SJCRH30 (cell line): Measurements from ENCODE around the gene TMEM181. TPM values are rescaled to one million over a fixed set of nuclear protein-coding genes. Genes with fewer than 3 reads are reported as not detected.

ENCODE experiments used
- DNase-seq, 2 experiments: peaks; one replicate each; pipeline ENCODE4 v3.0.0-alpha.2; 2015 to 2020
- H3K27ac ChIP-seq: fragments of 250-450 bp; sonication (Bioruptor Pico); 2 replicates; pipeline ENCODE4 v1.5.1; 2020; ENCODE audit warnings: mild to moderate bottlenecking, moderate library complexity
- H3K27me3 ChIP-seq: fragments of 250-450 bp; sonication (Bioruptor Pico); 2 replicates; pipeline ENCODE4 v1.5.1; 2020; ENCODE audit warnings: mild to moderate bottlenecking, moderate library complexity
- H3K36me3 ChIP-seq: fragments of 250-450 bp; sonication (Bioruptor Pico); 2 replicates; pipeline ENCODE4 v1.5.1; 2020; ENCODE audit warnings: mild to moderate bottlenecking, moderate library complexity
- H3K4me1 ChIP-seq: fragments of 250-450 bp; sonication (Bioruptor Pico); 2 replicates; pipeline ENCODE4 v1.5.1; 2020; ENCODE audit warnings: mild to moderate bottlenecking, moderate library complexity
- H3K4me3 ChIP-seq: fragments of 250-450 bp; sonication (Bioruptor Pico); 2 replicates; pipeline ENCODE4 v1.5.1; 2020; ENCODE audit warnings: mild to moderate bottlenecking, moderate library complexity
- H3K9me3 ChIP-seq: fragments of 250-450 bp; sonication (Bioruptor Pico); replicated peaks from 2 replicates; pipeline ENCODE4 v1.5.1; 2020; ENCODE audit warnings: mild to moderate bottlenecking, moderate library complexity
- total RNA-seq: library from RNA; depleted of rRNA; stranded (reverse); fragments of >200 nt; shearing (Covaris generic); gene quantifications from 2 replicates; pipeline ENCODE4 v1.2.3, GENCODE V29; 2014

Gene TMEM181
- total RNA-seq, 1 experiment from 2014 or later, result 33.5 TPM

GRCh38 chr6:158636778-158637177, 76.9 kb downstream of the TMEM181 start:
- Histone ChIP-seq H3K4me1 (no peaks in the 10 kb centered on the region), H3K36me3 (peaks cover 33% of the 10 kb centered on the region), H3K9me3 (no peaks in the 10 kb centered on the region), H3K27me3 (no peaks in the 10 kb centered on the region), H3K27ac (no peak overlapping the region), H3K4me3 (no peak overlapping the region)
- DNase-seq, result no peak

GRCh38 chr6:158638324-158638854, 78.5 kb downstream of the TMEM181 start:
- Histone ChIP-seq H3K4me3 (no peak overlapping the region), H3K9me3 (no peaks in the 10 kb centered on the region), H3K27me3 (no peaks in the 10 kb centered on the region), H3K27ac (no peak overlapping the region), H3K36me3 (peaks cover 31% of the 10 kb centered on the region), H3K4me1 (peaks cover 9% of the 10 kb centered on the region)
- DNase-seq, result no peak

GRCh38 chr6:158639056-158639455, 79.2 kb downstream of the TMEM181 start:
- no peak overlapping the region for H3K4me3 ChIP-seq
- H3K9me3 ChIP-seq, result no peaks in the 10 kb centered on the region
- peaks cover 12% of the 10 kb centered on the region for H3K4me1 ChIP-seq
- H3K27me3 ChIP-seq, result no peaks in the 10 kb centered on the region
- H3K36me3 ChIP-seq, result peaks cover 26% of the 10 kb centered on the region
- H3K27ac ChIP-seq, result no peak overlapping the region
- DNase-seq, result no peak

DNA sequence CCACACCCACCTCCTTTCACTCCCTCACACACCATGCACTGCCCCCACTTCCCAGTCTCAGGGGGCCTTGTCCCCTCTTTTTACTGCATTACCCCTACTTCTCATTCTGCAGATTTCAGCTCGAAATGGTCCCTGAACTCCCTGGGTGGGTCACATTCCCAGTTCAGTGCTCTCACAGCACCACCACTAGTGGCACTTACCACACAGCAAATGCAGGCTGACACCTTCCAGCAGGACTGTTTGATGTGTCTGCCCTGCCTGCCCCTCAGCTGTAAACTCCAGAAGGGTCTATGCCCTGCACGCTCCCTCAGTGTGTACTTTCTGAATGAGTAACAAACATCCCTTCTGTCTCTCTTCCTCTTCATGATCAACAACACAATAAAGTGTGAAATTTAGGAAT, 80.6 kb downstream of the TMEM181 start:
- no peak for DNase-seq
- Histone ChIP-seq H3K36me3 (peaks cover 15% of the 10 kb centered on the region), H3K4me3 (no peak overlapping the region), H3K9me3 (no peaks in the 10 kb centered on the region), H3K4me1 (peaks cover 12% of the 10 kb centered on the region), H3K27ac (no peak overlapping the region), H3K27me3 (no peaks in the 10 kb centered on the region)

DNA sequence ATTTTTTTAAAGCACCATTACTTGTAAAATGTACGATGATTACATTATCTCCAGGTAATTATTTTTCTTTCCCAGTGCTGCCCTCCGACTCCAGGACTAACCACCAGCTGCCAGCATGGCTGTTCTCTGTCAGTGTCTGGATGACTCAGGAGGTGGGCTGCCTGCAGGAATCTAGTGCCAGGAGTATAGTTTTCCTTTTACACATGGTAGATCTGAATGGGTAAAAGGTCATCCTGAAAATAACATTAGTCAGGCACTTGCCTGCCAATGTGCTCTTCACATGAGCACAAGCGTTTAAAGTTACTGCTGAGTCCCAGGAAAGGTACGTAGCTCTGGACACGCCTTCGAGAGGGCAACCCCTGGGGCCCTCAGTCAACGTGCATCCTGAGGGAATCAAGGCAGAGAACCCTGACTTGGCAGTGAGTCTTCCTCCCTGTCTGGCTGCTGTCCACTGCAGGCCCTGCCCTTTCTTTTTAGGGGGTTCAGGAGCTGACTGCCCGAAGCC, 82.3 kb downstream of the TMEM181 start:
- H3K27me3 ChIP-seq, result no peaks in the 10 kb centered on the region
- no peaks in the 10 kb centered on the region for H3K9me3 ChIP-seq
- DNase-seq, result no peak
- 0 out of 2 replicates have a peak, but pooled peaks cover 7% of the 10 kb centered on the region for H3K36me3 ChIP-seq
- H3K27ac ChIP-seq, result no peak overlapping the region
- H3K4me3 ChIP-seq, result no peak overlapping the region
- peaks cover 12% of the 10 kb centered on the region for H3K4me1 ChIP-seq

GRCh38 chr6:158643836-158644230, 83.9 kb downstream of the TMEM181 start:
- Histone ChIP-seq H3K9me3 (no peaks in the 10 kb centered on the region), H3K4me3 (peak overlapping the region; percentile 93), H3K27me3 (no peaks in the 10 kb centered on the region), H3K27ac (peak overlapping the region; percentile 87), H3K4me1 (peaks cover 12% of the 10 kb centered on the region), H3K36me3 (0 out of 2 replicates have a peak, but pooled peaks cover 3% of the 10 kb centered on the region)
- DNase-seq, result no peak

DNA sequence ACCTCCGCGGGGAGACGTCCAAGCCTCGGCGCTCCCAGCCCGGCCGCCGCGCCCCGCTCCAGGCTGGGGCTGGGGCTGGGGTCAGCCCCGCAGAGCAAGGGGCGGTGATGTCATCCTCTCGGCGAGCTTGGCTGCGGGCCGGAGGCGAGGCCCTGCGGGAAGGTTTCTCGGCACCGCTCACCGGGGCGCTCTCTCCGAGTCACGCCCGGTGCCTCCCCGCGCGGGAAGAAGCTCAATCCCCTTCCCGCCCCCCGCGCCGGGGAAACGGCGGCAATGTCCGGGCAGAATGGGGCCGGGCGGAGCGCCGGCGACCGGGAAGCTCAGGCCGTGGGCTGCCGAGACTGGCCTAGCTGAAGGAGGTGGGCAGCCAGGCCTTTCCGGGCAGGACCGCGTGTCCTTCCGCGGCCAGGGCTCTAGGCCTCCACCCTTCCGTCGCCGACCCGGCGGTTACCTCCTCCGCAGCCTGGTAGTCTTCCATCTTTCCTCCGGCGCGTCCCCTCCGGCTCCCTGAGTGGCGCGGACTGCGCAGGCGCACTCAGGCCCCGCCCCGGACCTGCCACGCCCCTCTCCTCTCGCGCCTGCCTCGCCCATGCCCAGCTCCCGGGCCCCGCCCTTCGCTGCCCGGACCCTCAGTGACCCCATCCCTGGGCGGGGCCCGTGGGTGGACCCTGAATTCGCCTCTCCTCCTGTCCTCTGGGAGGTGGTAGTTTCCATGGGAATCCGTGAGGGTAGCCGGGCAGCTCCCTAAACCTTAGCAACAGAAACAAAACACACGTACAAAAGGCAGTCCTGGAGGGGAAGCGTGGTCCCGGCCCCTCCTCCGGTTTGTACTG, 84.6 kb downstream of the TMEM181 start, which contains the start of gene DYNLT1:
Gene DYNLT1 (minus strand): TSS at position 513 of the 833 bp plus-strand sequence. CDS start 35 bp downstream, at position 478.
- Histone ChIP-seq H3K9me3 (no peaks in the 10 kb centered on the region), H3K36me3 (0 out of 2 replicates have a peak, but pooled peaks cover 3% of the 10 kb centered on the region), H3K27ac (peak within 1 kb of the TSS; percentile 87), H3K4me3 (peak within 1 kb of the TSS; percentile 93), H3K4me1 (peaks cover 12% of the 10 kb centered on the region), H3K27me3 (no peaks in the 10 kb centered on the region)
- peak; percentile 94 to 95 for DNase-seq

GRCh38 chr6:158645064-158646022, 85.5 kb downstream of the TMEM181 start:
- DNase-seq, result no peak
- Histone ChIP-seq H3K4me3 (peak overlapping the region; percentile 93), H3K9me3 (no peaks in the 10 kb centered on the region), H3K27ac (peak overlapping the region; percentile 87; the same call in 1 of the 2 replicates), H3K36me3 (no peaks in the 10 kb centered on the region), H3K27me3 (no peaks in the 10 kb centered on the region), H3K4me1 (peaks cover 12% of the 10 kb centered on the region)

GRCh38 chr6:158646023-158646910, 86.4 kb downstream of the TMEM181 start:
- Histone ChIP-seq H3K4me3 (no peak overlapping the region), H3K27me3 (no peaks in the 10 kb centered on the region), H3K27ac (no peak overlapping the region), H3K9me3 (no peaks in the 10 kb centered on the region), H3K36me3 (no peaks in the 10 kb centered on the region), H3K4me1 (peaks cover 12% of the 10 kb centered on the region)
- no peak for DNase-seq

- no peak overlapping the region for H3K4me3 ChIP-seq
- H3K36me3 ChIP-seq, result no peaks in the 10 kb centered on the region
- no peak overlapping the region for H3K27ac ChIP-seq
- no peaks in the 10 kb centered on the region for H3K9me3 ChIP-seq
- DNase-seq, result no peak
- no peaks in the 10 kb centered on the region for H3K27me3 ChIP-seq
- H3K4me1 ChIP-seq, result peaks cover 8% of the 10 kb centered on the region
Measured at GRCh38 chr6:158647501-158647900, 87.6 kb downstream of the TMEM181 start.

- no peak overlapping the region for H3K4me3 ChIP-seq
- no peaks in the 10 kb centered on the region for H3K9me3 ChIP-seq
- peaks cover under 1% of the 10 kb centered on the region for H3K4me1 ChIP-seq
- H3K36me3 ChIP-seq, result no peaks in the 10 kb centered on the region
- DNase-seq, result no peak
- H3K27ac ChIP-seq, result no peak overlapping the region
- H3K27me3 ChIP-seq, result no peaks in the 10 kb centered on the region
Measured at GRCh38 chr6:158648682-158649131, 88.8 kb downstream of the TMEM181 start.

DNA sequence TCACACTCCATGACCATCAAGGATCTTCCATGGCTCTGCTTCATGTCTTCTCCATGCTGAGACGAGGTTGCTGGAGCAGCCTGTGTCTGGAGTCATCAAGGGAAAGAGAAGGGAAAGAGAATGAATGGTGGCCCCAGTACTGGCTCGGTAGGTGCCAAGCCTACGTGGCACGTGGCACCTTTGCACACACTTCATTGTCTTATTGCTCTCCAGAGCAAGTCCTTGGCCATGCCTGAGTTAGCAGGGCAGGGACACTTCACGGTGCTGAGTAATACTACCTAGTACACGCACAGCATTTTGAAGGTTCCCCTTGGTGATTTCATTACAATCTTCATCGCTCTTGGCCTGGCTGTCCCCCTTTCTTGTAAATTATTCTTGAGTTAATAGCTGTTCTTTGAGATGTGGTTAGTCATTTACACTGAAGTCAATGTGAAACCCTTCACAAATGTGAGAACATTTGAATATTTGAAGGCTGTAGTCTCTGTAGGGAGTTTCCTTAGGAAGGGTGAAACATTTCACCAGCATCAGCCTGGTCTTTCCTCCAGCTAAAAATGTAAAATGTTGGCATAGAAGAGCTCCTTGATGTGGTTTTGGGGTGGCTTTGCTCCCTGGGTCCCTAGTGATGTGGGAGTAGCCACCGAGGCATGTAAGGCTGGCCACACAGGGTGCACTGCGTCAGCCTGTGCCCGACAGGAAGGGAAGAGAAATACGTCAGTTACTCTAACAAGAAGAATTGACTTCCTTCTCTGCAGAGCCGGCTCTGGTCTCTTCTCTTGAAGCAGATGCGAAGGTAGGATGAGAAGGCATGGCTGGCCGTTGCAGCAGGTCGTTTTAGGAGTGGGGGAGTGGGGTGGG, 89.6 kb downstream of the TMEM181 start, which contains the start of gene SYTL3:
Gene SYTL3 (plus strand): TSS at position 766 of the 855 bp plus-strand sequence. CDS start 13,215 bp downstream, outside the sequence.
- Histone ChIP-seq H3K27me3 (no peaks in the 10 kb centered on the region), H3K27ac (no peak within 1 kb of the TSS), H3K4me1 (peaks cover 9% of the 10 kb centered on the region), H3K36me3 (no peaks in the 10 kb centered on the region), H3K9me3 (no peaks in the 10 kb centered on the region), H3K4me3 (no peak within 1 kb of the TSS)
- peak; percentile 30 to 39 for DNase-seq
